RWPE2 (cell line): ENCODE results near the gene TGM2.

Experiments
- ATAC-seq: fragments of 200-7000 bp; cut with Tn5 transposase; 3 replicates; pipeline ENCODE4 v1.9.1; 2021; ENCODE audit warnings: low read depth
- DNase-seq: peaks from one replicate; pipeline ENCODE4 v3.0.0-alpha.2; 2020; ENCODE audit warnings: low spot score
- H3K27ac ChIP-seq: fragments of 450-650 bp; 2 replicates; pipeline ENCODE4 v1.5.1; 2017; ENCODE audit warnings: mild to moderate bottlenecking; ENCODE audit not compliant: poor library complexity, severe bottlenecking
- H3K27me3 ChIP-seq: fragments of 250-450 bp; sonication (Bioruptor Pico); 2 replicates; pipeline ENCODE4 v1.5.1; 2021; ENCODE audit warnings: mild to moderate bottlenecking, moderate library complexity; ENCODE audit not compliant: insufficient read depth, poor library complexity, severe bottlenecking
- H3K36me3 ChIP-seq: fragments of 250-450 bp; sonication (Bioruptor Pico); 2 replicates; pipeline ENCODE4 v1.5.1; 2020; ENCODE audit warnings: low read depth, mild to moderate bottlenecking, moderate library complexity
- H3K4me1 ChIP-seq: fragments of 250-450 bp; sonication (Bioruptor Pico); 2 replicates; pipeline ENCODE4 v1.5.1; 2021; ENCODE audit warnings: mild to moderate bottlenecking, moderate library complexity; ENCODE audit not compliant: insufficient read depth, poor library complexity, severe bottlenecking
- H3K4me3 ChIP-seq: fragments of 250-450 bp; sonication (Bioruptor Pico); 2 replicates; pipeline ENCODE4 v1.5.1; 2021; ENCODE audit warnings: mild to moderate bottlenecking, moderate library complexity; ENCODE audit not compliant: severe bottlenecking
- H3K9me3 ChIP-seq: fragments of 250-450 bp; sonication (Bioruptor Pico); 2 replicates; pipeline ENCODE4 v1.5.1; 2021; ENCODE audit warnings: mild to moderate bottlenecking, moderate library complexity; ENCODE audit not compliant: severe bottlenecking
- TF ChIP-seq, protein P1 (sequence below): fragments of 450-650 bp; IDR thresholded peaks from one replicate; pipeline ENCODE4 v1.5.1; 2017; ENCODE audit warnings: mild to moderate bottlenecking, moderate library complexity; ENCODE audit not compliant: poor library complexity, severe bottlenecking

Gene TGM2

DNA sequence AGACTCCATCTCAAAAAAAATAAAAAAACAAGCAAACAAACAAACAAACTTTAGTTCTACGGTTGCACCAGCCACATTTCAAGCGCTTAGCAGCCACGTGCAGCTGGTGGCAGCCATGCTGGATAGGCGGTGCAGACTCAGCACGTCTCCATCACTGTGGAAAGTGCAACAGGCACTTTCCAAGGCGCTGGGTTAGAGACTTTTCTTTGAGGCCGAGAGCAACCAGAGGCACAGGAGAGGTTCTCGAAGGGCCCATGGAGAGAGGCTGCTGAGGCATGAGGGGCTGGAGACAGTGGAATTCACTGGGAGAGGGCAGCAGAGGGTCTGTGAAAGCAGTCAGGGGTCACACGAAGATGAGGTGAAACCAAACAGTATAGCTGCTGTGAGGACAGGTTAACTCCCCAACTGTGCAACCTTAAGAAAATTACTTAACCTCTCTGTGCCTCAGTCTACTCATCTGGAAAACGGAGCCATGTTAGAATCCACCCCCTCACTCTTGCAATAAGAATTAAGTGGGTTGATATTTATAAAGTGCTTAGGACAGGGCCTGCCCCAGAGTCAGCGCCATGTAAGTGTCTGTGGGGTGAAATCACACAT is 27.5 kb downstream of the TGM2 start:
- peaks cover 21% of the 10 kb centered on the region for H3K4me1 ChIP-seq

DNA sequence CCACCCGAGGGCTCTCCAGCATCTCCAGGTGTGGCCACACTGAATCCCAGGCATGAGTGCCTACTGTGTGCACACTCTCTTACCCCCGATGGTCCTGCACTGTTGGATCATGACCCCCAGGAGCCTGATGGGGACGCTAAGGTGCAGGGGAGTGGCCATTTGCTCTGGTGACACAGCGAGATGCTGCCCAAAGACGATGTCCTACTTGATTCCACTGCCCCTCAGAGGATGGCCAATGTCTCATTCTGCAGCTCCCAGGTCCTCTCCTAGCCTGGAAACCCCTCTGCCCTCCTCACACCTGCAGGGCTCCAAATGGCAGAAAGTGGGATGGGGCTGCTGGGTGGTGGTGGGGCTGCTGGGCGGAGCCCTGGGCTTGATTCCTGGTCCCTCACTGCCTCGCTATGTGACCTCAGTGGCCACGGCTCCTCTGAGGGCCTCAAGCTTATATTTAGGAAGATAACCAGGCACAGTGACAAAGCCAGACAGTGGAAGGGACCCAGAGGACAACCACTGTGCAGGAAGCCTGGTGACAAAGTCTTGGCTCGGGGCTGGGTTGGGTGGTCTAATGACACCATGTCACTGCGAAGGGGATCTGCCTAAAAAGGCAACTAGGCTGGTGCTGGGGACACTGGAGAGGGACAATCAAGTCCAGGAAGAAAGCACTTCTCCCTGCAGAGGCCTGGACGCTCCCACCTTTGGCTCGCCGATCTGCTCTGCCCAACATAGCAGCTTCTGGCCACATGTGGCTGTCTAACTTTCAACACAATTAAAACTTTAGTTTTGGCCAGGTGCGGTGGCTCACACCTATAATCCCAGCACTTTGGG is 28.4 kb downstream of the TGM2 start:
- H3K27me3 ChIP-seq: no peaks in the 10 kb centered on the region
- H3K9me3 ChIP-seq: no peaks in the 10 kb centered on the region
- no peak overlapping the region for H3K4me3 ChIP-seq
- TF ChIP-seq, protein P1, sequence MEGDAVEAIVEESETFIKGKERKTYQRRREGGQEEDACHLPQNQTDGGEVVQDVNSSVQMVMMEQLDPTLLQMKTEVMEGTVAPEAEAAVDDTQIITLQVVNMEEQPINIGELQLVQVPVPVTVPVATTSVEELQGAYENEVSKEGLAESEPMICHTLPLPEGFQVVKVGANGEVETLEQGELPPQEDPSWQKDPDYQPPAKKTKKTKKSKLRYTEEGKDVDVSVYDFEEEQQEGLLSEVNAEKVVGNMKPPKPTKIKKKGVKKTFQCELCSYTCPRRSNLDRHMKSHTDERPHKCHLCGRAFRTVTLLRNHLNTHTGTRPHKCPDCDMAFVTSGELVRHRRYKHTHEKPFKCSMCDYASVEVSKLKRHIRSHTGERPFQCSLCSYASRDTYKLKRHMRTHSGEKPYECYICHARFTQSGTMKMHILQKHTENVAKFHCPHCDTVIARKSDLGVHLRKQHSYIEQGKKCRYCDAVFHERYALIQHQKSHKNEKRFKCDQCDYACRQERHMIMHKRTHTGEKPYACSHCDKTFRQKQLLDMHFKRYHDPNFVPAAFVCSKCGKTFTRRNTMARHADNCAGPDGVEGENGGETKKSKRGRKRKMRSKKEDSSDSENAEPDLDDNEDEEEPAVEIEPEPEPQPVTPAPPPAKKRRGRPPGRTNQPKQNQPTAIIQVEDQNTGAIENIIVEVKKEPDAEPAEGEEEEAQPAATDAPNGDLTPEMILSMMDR: no peak
- H3K36me3 ChIP-seq: peaks cover 11% of the 10 kb centered on the region
- peaks cover 21% of the 10 kb centered on the region for H3K4me1 ChIP-seq
- no peak overlapping the region for H3K27ac ChIP-seq
- DNase-seq (peak; percentile 77), ATAC-seq (no peak)

More for the DNA sequence above, 27.5 kb downstream of the TGM2 start:
- H3K27ac ChIP-seq: no peak overlapping the region
- ATAC-seq (no peak), DNase-seq (peak; percentile 57)
- no peaks in the 10 kb centered on the region for H3K27me3 ChIP-seq
- peaks cover 11% of the 10 kb centered on the region for H3K36me3 ChIP-seq
- TF ChIP-seq, protein P1: no peak
- H3K4me3 ChIP-seq: no peak overlapping the region
- no peaks in the 10 kb centered on the region for H3K9me3 ChIP-seq

DNA sequence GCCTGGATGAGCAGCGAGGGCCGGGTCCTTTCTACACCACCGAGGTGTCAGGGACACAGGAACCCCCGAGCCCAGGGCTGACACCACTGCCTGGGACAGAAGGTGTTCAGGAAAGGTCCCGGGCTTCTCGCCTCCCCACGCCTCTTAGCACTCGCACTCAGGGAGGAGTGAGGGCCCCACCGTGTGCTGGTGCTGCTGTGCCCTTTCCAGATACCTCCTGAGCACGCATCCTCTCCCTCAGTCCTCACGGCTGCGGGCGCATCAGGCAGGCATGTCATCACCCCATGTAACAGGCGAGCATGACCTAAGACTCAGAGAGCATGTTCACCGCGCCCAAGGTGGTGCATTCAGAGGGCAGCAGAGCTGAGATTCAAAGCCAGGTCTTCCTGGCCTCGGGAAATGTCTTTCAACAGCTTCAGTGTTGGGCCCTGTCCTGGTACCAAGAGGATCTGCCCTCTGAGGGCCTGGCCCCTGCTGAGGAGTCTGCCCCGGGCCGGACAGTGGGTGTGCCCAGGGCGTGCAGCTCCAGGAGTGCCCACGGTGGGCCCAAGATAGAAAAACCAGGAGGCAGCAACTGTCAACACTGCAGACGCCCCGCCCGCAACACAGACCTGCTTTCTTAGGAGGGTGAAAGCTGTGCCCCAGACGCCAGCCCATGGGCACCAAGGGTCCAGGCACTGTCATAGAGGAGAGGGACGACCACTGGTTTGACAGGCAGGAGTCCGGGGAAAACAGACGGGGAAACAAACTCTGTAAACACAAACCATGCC is 29.2 kb downstream of the TGM2 start:
- TF ChIP-seq, protein P1: no peak
- H3K27me3 ChIP-seq: no peaks in the 10 kb centered on the region
- H3K36me3 ChIP-seq: peaks cover 11% of the 10 kb centered on the region
- ATAC-seq (no peak), DNase-seq (peak; percentile 87)
- no peak overlapping the region for H3K4me3 ChIP-seq
- peaks cover 20% of the 10 kb centered on the region for H3K4me1 ChIP-seq
- H3K27ac ChIP-seq: peak overlapping the region; percentile 50
- no peaks in the 10 kb centered on the region for H3K9me3 ChIP-seq

DNA sequence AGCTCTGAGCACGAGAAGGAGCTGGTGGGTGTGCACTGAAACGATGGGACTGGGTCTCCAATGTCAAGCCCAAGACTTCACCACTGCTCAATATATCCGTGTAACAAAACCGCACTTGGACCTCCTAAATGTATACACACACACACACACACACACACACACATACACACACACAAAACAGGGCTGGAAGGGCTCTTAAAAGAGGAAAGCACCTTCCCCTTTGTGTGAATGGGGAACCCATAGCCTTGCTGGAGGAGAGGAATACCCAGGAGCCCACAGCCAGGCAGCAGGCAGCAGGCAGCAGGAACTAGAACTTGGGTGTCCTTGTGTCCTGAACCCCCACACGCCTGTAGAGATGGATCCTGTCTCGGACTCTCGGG is 29.8 kb downstream of the TGM2 start:
- Histone ChIP-seq H3K27ac (peak overlapping the region; percentile 50), H3K36me3 (peaks cover 11% of the 10 kb centered on the region), H3K4me1 (peaks cover 14% of the 10 kb centered on the region), H3K27me3 (no peaks in the 10 kb centered on the region), H3K4me3 (no peak overlapping the region), H3K9me3 (no peaks in the 10 kb centered on the region)
- ATAC-seq (no peak), DNase-seq (no peak)
- TF ChIP-seq, protein P1: no peak
